Measurements from ENCODE around the gene AFG1L. TPM values are rescaled to one million over a fixed set of nuclear protein-coding genes. Genes with fewer than 3 reads are reported as not detected.

AFG1L gene
- total RNA-seq, 1 experiment from 2014 or later: 4.9 TPM

GRCh38 chr6:108468346-108468745, 173.5 kb downstream of the AFG1L start:
- no TSS peak for BruUV-seq (replicated peaks)
- CTCF ChIA-PET: no interaction called here
- TF ChIP-seq RAD21 (IDR thresholded peaks at IDR 0.05; ENCODE audit: low read depth) (no peak), EGR1 (IDR thresholded peaks at IDR 0.05; ENCODE audit: low read depth) (no peak), EZH2phosphoT487 (IDR thresholded peaks at IDR 0.05; ENCODE audit: borderline replicate concordance) (no peak), ZNF274 (IDR thresholded peaks at IDR 0.05; ENCODE audit: low read depth, low read length) (no peak), EZH2 (IDR thresholded peaks at IDR 0.05) (no peak), CBX3 (IDR thresholded peaks at IDR 0.05; ENCODE audit: low read depth) (no peak), ZFX (IDR thresholded peaks at IDR 0.05) (no peak)

GRCh38 chr6:108469316-108469715, 174.5 kb downstream of the AFG1L start:
- H3K79me2 ChIP-seq (ENCODE audit: insufficient read depth, low read length): no peaks in the 10 kb centered on the region
- H3K36me3 ChIP-seq (ENCODE audit: control insufficient read depth in 1 of 2, insufficient read depth in 2 of 2, low read length in 2 of 2): no peaks in the 10 kb centered on the region
- no peak overlapping the region for H3K27ac ChIP-seq (ENCODE audit: low read depth, low read length)
- POLR2A ChIA-PET: no interaction called here
- no peak overlapping the region for H3K4me2 ChIP-seq (ENCODE audit: low read length)
- no peak for ATAC-seq
- DNase-seq (ENCODE audit: low read depth, low spot score): no peak
- no peak overlapping the region for H2AFZ ChIP-seq (ENCODE audit: low read depth, low read length, poor library complexity, severe bottlenecking)
- RAD21 ChIA-PET (ENCODE audit: low non-redundant PET in 1 of 2, low total read pairs in 2 of 2, uncharacterized antibody in 2 of 2, unreplicated experiment in 2 of 2): no interaction called here
- no peak overlapping the region for H3K4me3 ChIP-seq (replicated peaks in 1 of 2; ENCODE audit: low read depth in 1 of 2, low read length in 2 of 2)
- H3K9ac ChIP-seq (ENCODE audit: low read length): no peak overlapping the region
- CTCF ChIA-PET: no interaction called here
- intact Hi-C loops (cut with micrococcal nuclease): no loop called here
- H3K27me3 ChIP-seq (ENCODE audit: insufficient read depth, low read length): no peaks in the 10 kb centered on the region
- no peaks in the 10 kb centered on the region for H3K4me1 ChIP-seq (ENCODE audit: control insufficient read depth in 1 of 2, insufficient read depth in 2 of 2, low read length in 2 of 2)
- no peaks in the 10 kb centered on the region for H3K9me2 ChIP-seq (ENCODE audit: insufficient read depth)
- H4K20me1 ChIP-seq (ENCODE audit: insufficient read depth): no peaks in the 10 kb centered on the region
- no TSS peak for BruUV-seq (replicated peaks)
- no peaks in the 10 kb centered on the region for H3K9me3 ChIP-seq (ENCODE audit: control insufficient read depth in 1 of 2, insufficient read depth in 1 of 2, low read depth in 1 of 2, low read length in 2 of 2)
- TF ChIP-seq ATF3 (IDR thresholded peaks at IDR 0.05): no peak
- TF ChIP-seq ELF1 (IDR thresholded peaks at IDR 0.05; ENCODE audit: borderline replicate concordance, low read depth): no peak
- no peak for TF ChIP-seq ZBTB33 (IDR thresholded peaks at IDR 0.05; ENCODE audit: extremely low read depth, insufficient replicate concordance, low read length)
- no peak for TF ChIP-seq POLR2AphosphoS5 (IDR thresholded peaks at IDR 0.05; ENCODE audit: low read depth, low read length)
- TF ChIP-seq FOSL1 (IDR thresholded peaks at IDR 0.05; ENCODE audit: low read depth): no peak
- TF ChIP-seq POLR2A (IDR thresholded peaks at IDR 0.05; ENCODE audit: borderline replicate concordance, extremely low read depth, insufficient read depth, insufficient read length): no peak
- TF ChIP-seq TCF7L2 (IDR thresholded peaks at IDR 0.05; ENCODE audit: borderline replicate concordance, extremely low read depth, insufficient read depth, insufficient read length): no peak
- no peak for TF ChIP-seq CBX3 (IDR thresholded peaks at IDR 0.05; ENCODE audit: low read depth)
- no peak for TF ChIP-seq CTCF (IDR thresholded peaks at IDR 0.05 in 2 of 3, conservative IDR thresholded peaks at IDR 0.05 in 1 of 3; ENCODE audit: borderline replicate concordance in 1 of 3, insufficient read depth in 1 of 3, low read depth in 2 of 3, low read length in 2 of 3)
- TF ChIP-seq ZFX (IDR thresholded peaks at IDR 0.05): no peak
- no peak for TF ChIP-seq ZNF274 (IDR thresholded peaks at IDR 0.05; ENCODE audit: low read depth, low read length)
- no peak for TF ChIP-seq RAD21 (IDR thresholded peaks at IDR 0.05; ENCODE audit: low read depth)
- TF ChIP-seq YY1 (IDR thresholded peaks at IDR 0.05; ENCODE audit: extremely low read depth, insufficient replicate concordance, low read depth, low read length): no peak
- TF ChIP-seq JUND (IDR thresholded peaks at IDR 0.05): no peak
- no peak for TF ChIP-seq SRF (IDR thresholded peaks at IDR 0.05; ENCODE audit: low read depth)

More at GRCh38 chr6:108468346-108468745, 173.5 kb downstream of the AFG1L start:
- DNase-seq (ENCODE audit: low read depth, low spot score) (no peak), ATAC-seq (no peak)
- Histone ChIP-seq H3K9me2 (ENCODE audit: insufficient read depth) (no peaks in the 10 kb centered on the region), H2AFZ (ENCODE audit: low read depth, low read length, poor library complexity, severe bottlenecking) (no peak overlapping the region), H3K27me3 (ENCODE audit: insufficient read depth, low read length) (no peaks in the 10 kb centered on the region), H3K27ac (ENCODE audit: low read depth, low read length) (no peak overlapping the region), H3K36me3 (ENCODE audit: control insufficient read depth in 1 of 2, insufficient read depth in 2 of 2, low read length in 2 of 2) (no peaks in the 10 kb centered on the region), H3K4me1 (ENCODE audit: control insufficient read depth in 1 of 2, insufficient read depth in 2 of 2, low read length in 2 of 2) (peaks cover 0 to 2% of the 10 kb centered on the region in 2 experiments; a peak in 2 of 4 replicates), H3K4me2 (ENCODE audit: low read length) (no peak overlapping the region), H4K20me1 (ENCODE audit: insufficient read depth) (no peaks in the 10 kb centered on the region), H3K9me3 (ENCODE audit: control insufficient read depth in 1 of 2, insufficient read depth in 1 of 2, low read depth in 1 of 2, low read length in 2 of 2) (no peaks in the 10 kb centered on the region), H3K9ac (ENCODE audit: low read length) (no peak overlapping the region), H3K79me2 (ENCODE audit: insufficient read depth, low read length) (no peaks in the 10 kb centered on the region), H3K4me3 (replicated peaks in 1 of 2; ENCODE audit: low read depth in 1 of 2, low read length in 2 of 2) (no peak overlapping the region)
- intact Hi-C loops (cut with micrococcal nuclease): no loop called here
- ChIA-PET RAD21 (ENCODE audit: low non-redundant PET in 1 of 2, low total read pairs in 2 of 2, uncharacterized antibody in 2 of 2, unreplicated experiment in 2 of 2) (no interaction called here), POLR2A (no interaction called here)

Measured in HCT116 (cell line).